ENCODE data around the gene MORN5. TPM values are rescaled to one million over a fixed set of nuclear protein-coding genes. Genes with fewer than 3 reads are reported as not detected.

The MORN5 gene
- total RNA-seq, 4 donors from 2014 or later: not detected

GRCh38 chr9:122119721-122120120 lies 40.0 kb upstream of the MORN5 start:
- WGBS, 2 donors: 92 to 93% methylated on average over 5 of the region's 5 CpGs
- intact Hi-C loops (cut with DNase I; ENCODE audit: low total_unique reads): no loop called here
- no peak for DNase-seq (ENCODE audit: low spot score in 2 of 2)
- no peak for TF ChIP-seq CTCF (IDR thresholded peaks at IDR 0.05)
- TF ChIP-seq POLR2A (IDR thresholded peaks at IDR 0.05): no peak
- no peak overlapping the region for H3K4me3 ChIP-seq (ENCODE audit: low read depth, poor library complexity, severe bottlenecking)

- 84 to 85% methylated on average over 8 to 10 of the region's 10 CpGs for WGBS, 2 donors
- TF ChIP-seq POLR2A (IDR thresholded peaks at IDR 0.05) (no peak), CTCF (IDR thresholded peaks at IDR 0.05) (no peak)
- no peak overlapping the region for H3K4me3 ChIP-seq (ENCODE audit: low read depth, poor library complexity, severe bottlenecking)
- intact Hi-C loops (cut with DNase I; ENCODE audit: low total_unique reads): no loop called here
- DNase-seq (ENCODE audit: low spot score in 2 of 2): no peak
These were observed 39.2 kb upstream of the MORN5 start for GRCh38 chr9:122120316-122121071.

- intact Hi-C loops (cut with DNase I; ENCODE audit: low total_unique reads): no loop called here
- H3K4me3 ChIP-seq (ENCODE audit: low read depth, poor library complexity, severe bottlenecking): no peak overlapping the region
- WGBS, 2 donors: 83 to 89% methylated on average over 6 to 10 of the region's 10 CpGs
- no peak for DNase-seq (ENCODE audit: low spot score in 2 of 2)
- TF ChIP-seq POLR2A (IDR thresholded peaks at IDR 0.05): no peak
- no peak for TF ChIP-seq CTCF (IDR thresholded peaks at IDR 0.05)
These were observed 38.3 kb upstream of the MORN5 start for GRCh38 chr9:122121391-122121790.

- TF ChIP-seq CTCF (IDR thresholded peaks at IDR 0.05): no peak
- no peak for TF ChIP-seq POLR2A (IDR thresholded peaks at IDR 0.05)
- DNase-seq (ENCODE audit: low spot score in 2 of 2): no peak
- H3K4me3 ChIP-seq (ENCODE audit: low read depth, poor library complexity, severe bottlenecking): no peak overlapping the region
- WGBS, 2 donors: 88 to 92% methylated on average over 2 of the region's 6 CpGs
- intact Hi-C loops (cut with DNase I; ENCODE audit: low total_unique reads): no loop called here
These were observed 37.8 kb upstream of the MORN5 start for GRCh38 chr9:122121931-122122330.

- intact Hi-C loops (cut with DNase I; ENCODE audit: low total_unique reads): no loop called here
These were observed 37.2 kb upstream of the MORN5 start for GRCh38 chr9:122122468-122122867.

More at GRCh38 chr9:122122468-122122867, 37.2 kb upstream of the MORN5 start:
- TF ChIP-seq POLR2A (IDR thresholded peaks at IDR 0.05) (no peak), CTCF (IDR thresholded peaks at IDR 0.05) (no peak)
- WGBS, 2 donors: 38 to 44% methylated on average over 3 to 6 of the region's 6 CpGs
- DNase-seq (ENCODE audit: low spot score in 2 of 2): no peak
- no peak overlapping the region for H3K4me3 ChIP-seq (ENCODE audit: low read depth, poor library complexity, severe bottlenecking)

All from lower leg skin (tissue), 4 donors.